RWPE2 (cell line): ENCODE measurements around the gene NUP210L.
"Not testable (repeated sequence)": the region's sequence is repeated elsewhere in the genome, so short reads cannot be mapped to it uniquely, and the experiment has no call there.

Experiments
- ATAC-seq: fragments of 200-7000 bp; cut with Tn5 transposase; 3 replicates; pipeline ENCODE4 v1.9.1; 2021; ENCODE audit warnings: low read depth
- DNase-seq: peaks from one replicate; pipeline ENCODE4 v3.0.0-alpha.2; 2020; ENCODE audit warnings: low spot score
- H3K27ac ChIP-seq: fragments of 450-650 bp; 2 replicates; pipeline ENCODE4 v1.5.1; 2017; ENCODE audit warnings: mild to moderate bottlenecking; ENCODE audit not compliant: poor library complexity, severe bottlenecking
- H3K27me3 ChIP-seq: fragments of 250-450 bp; sonication (Bioruptor Pico); 2 replicates; pipeline ENCODE4 v1.5.1; 2021; ENCODE audit warnings: mild to moderate bottlenecking, moderate library complexity; ENCODE audit not compliant: insufficient read depth, poor library complexity, severe bottlenecking
- H3K36me3 ChIP-seq: fragments of 250-450 bp; sonication (Bioruptor Pico); 2 replicates; pipeline ENCODE4 v1.5.1; 2020; ENCODE audit warnings: low read depth, mild to moderate bottlenecking, moderate library complexity
- H3K4me1 ChIP-seq: fragments of 250-450 bp; sonication (Bioruptor Pico); 2 replicates; pipeline ENCODE4 v1.5.1; 2021; ENCODE audit warnings: mild to moderate bottlenecking, moderate library complexity; ENCODE audit not compliant: insufficient read depth, poor library complexity, severe bottlenecking
- H3K4me3 ChIP-seq: fragments of 250-450 bp; sonication (Bioruptor Pico); 2 replicates; pipeline ENCODE4 v1.5.1; 2021; ENCODE audit warnings: mild to moderate bottlenecking, moderate library complexity; ENCODE audit not compliant: severe bottlenecking
- H3K9me3 ChIP-seq: fragments of 250-450 bp; sonication (Bioruptor Pico); 2 replicates; pipeline ENCODE4 v1.5.1; 2021; ENCODE audit warnings: mild to moderate bottlenecking, moderate library complexity; ENCODE audit not compliant: severe bottlenecking
- CTCF ChIP-seq: fragments of 450-650 bp; IDR thresholded peaks from one replicate; pipeline ENCODE4 v1.5.1; 2017; ENCODE audit warnings: mild to moderate bottlenecking, moderate library complexity; ENCODE audit not compliant: poor library complexity, severe bottlenecking

Gene NUP210L

GRCh38 chr1:154019940-154020339 is 134.9 kb downstream of the NUP210L start:
- ATAC-seq (no peak), DNase-seq (no peak)
- no peak for TF ChIP-seq CTCF
- Histone ChIP-seq H3K9me3 (no peaks in the 10 kb centered on the region), H3K4me1 (no peaks in the 10 kb centered on the region), H3K4me3 (no peak overlapping the region), H3K27ac (no peak overlapping the region), H3K36me3 (no peaks in the 10 kb centered on the region), H3K27me3 (no peaks in the 10 kb centered on the region)

GRCh38 chr1:154019269-154019668 is 135.6 kb downstream of the NUP210L start:
- no peaks in the 10 kb centered on the region for H3K4me1 ChIP-seq
- DNase-seq: no peak
- H3K36me3 ChIP-seq: no peaks in the 10 kb centered on the region
- H3K9me3 ChIP-seq: no peaks in the 10 kb centered on the region
- H3K27me3 ChIP-seq: no peaks in the 10 kb centered on the region
- ATAC-seq: no peak
- no peak for TF ChIP-seq CTCF
- no peak overlapping the region for H3K27ac ChIP-seq
- H3K4me3 ChIP-seq: no peak overlapping the region

- no peaks in the 10 kb centered on the region for H3K36me3 ChIP-seq
- ATAC-seq: peak; percentile 63; the same call in 1 of the 3 replicates
- TF ChIP-seq CTCF: no peak
- H3K27ac ChIP-seq: no peak overlapping the region
- H3K4me1 ChIP-seq: no peaks in the 10 kb centered on the region
- no peaks in the 10 kb centered on the region for H3K9me3 ChIP-seq
- DNase-seq: no peak
- H3K4me3 ChIP-seq: no peak overlapping the region
- no peaks in the 10 kb centered on the region for H3K27me3 ChIP-seq
Observed at GRCh38 chr1:154014154-154014907, 140.5 kb downstream of the NUP210L start.

GRCh38 chr1:154012543-154012942 is 142.3 kb downstream of the NUP210L start:
- H3K36me3 ChIP-seq, H3K27ac ChIP-seq, H3K4me1 ChIP-seq, H3K27me3 ChIP-seq, DNase-seq, H3K4me3 ChIP-seq, H3K9me3 ChIP-seq, ATAC-seq: not testable (repeated sequence)

- DNase-seq: no peak
- Histone ChIP-seq H3K4me3 (no peak overlapping the region), H3K4me1 (no peaks in the 10 kb centered on the region), H3K9me3 (no peaks in the 10 kb centered on the region), H3K27ac (no peak overlapping the region), H3K36me3 (no peaks in the 10 kb centered on the region), H3K27me3 (no peaks in the 10 kb centered on the region)
- TF ChIP-seq CTCF: no peak
- ATAC-seq: no peak
Observed at GRCh38 chr1:154012129-154012528, 142.7 kb downstream of the NUP210L start.
